Mucosa of descending colon (tissue), 3 donors: ENCODE measurements around the gene RBM20. TPM values are rescaled to one million over a fixed set of nuclear protein-coding genes. Genes with fewer than 3 reads are reported as not detected.
"Not testable (repeated sequence)": the region's sequence is repeated elsewhere in the genome, so short reads cannot be mapped to it uniquely, and the experiment has no call there.

ENCODE experiments used
- ATAC-seq: fragments of 200-7000 bp; cut with Tn5 transposase; one replicate; pipeline ENCODE4 v1.9.1; 2020; ENCODE audit warnings: mild to moderate bottlenecking, moderate library complexity
- DNase-seq, 3 donors: peaks; one replicate each; pipeline ENCODE4 v3.0.0-alpha.2; 2020
- H3K36me3 ChIP-seq: fragments of 200-600 bp; one replicate; pipeline ENCODE4 v1.8.0; 2021; ENCODE audit warnings: low read depth, mild to moderate bottlenecking
- H3K4me1 ChIP-seq: fragments of 200-600 bp; one replicate; pipeline ENCODE4 v1.8.0; 2021; ENCODE audit warnings: low read depth, mild to moderate bottlenecking
- H3K4me3 ChIP-seq: fragments of 200-600 bp; one replicate; pipeline ENCODE4 v1.8.0; 2021; ENCODE audit warnings: mild to moderate bottlenecking
- H3K9me3 ChIP-seq: fragments of 200-600 bp; one replicate; pipeline ENCODE4 v1.8.0; 2021; ENCODE audit warnings: mild to moderate bottlenecking
- CTCF ChIP-seq: fragments of 200-600 bp; IDR thresholded peaks from one replicate; pipeline ENCODE4 v1.8.0; 2022; ENCODE audit warnings: antibody characterized with exemption, mild to moderate bottlenecking
- intact Hi-C, 2 donors: fragments of 100-400 bp; cut with DNase I in 1 of 2; cut with micrococcal nuclease in 1 of 2; formaldehyde crosslinking; loops; one replicate each; pipeline versions ENCODE4 v1.11.0 to v1.11.1; 2022; cut with DNase I, micrococcal nuclease
- total RNA-seq, 3 donors: library from RNA; stranded (reverse); fragmentation: NEBNext Ultra II Directional in 2 of 3; extraction: Animal tissue kit (Norgen Biotek cat#: 25700) in 2 of 3; gene quantifications; one replicate each; pipeline versions ENCODE4 v1.2.1 to v1.2.4, GENCODE V29; 2021 to 2023
- donor health status: DM: no; HTN: no; CAD: no; lungs with moderate emphysema.
- donor health status: DM: no; HTN: no; CAD: no.
- donor health status: DM: no; HTN: yes; CAD: no.

The RBM20 gene
- total RNA-seq, 3 donors from 2014 or later = 0.46 to 9.7 (median 2.0) TPM

- ATAC-seq (no peak), DNase-seq (no peak)
- no peak for TF ChIP-seq CTCF
- intact Hi-C loops = no loop called here
- Histone ChIP-seq H3K9me3 (no peaks in the 10 kb centered on the region), H3K4me1 (no peaks in the 10 kb centered on the region), H3K4me3 (no peak overlapping the region), H3K36me3 (no peaks in the 10 kb centered on the region)
These were observed 57.5 kb downstream of the RBM20 start for GRCh38 chr10:110701617-110701971.

- intact Hi-C loops = no loop called here
- Histone ChIP-seq H3K9me3 (no peaks in the 10 kb centered on the region), H3K4me1 (no peaks in the 10 kb centered on the region), H3K4me3 (no peak overlapping the region), H3K36me3 (no peaks in the 10 kb centered on the region)
- TF ChIP-seq CTCF = no peak
- no peak for ATAC-seq
- DNase-seq = no peak
These were observed 59.9 kb downstream of the RBM20 start for GRCh38 chr10:110704070-110704469.

- TF ChIP-seq CTCF = no peak
- H3K36me3 ChIP-seq = no peaks in the 10 kb centered on the region
- no peak for ATAC-seq
- intact Hi-C loops = no loop called here
- no peaks in the 10 kb centered on the region for H3K4me1 ChIP-seq
- no peak overlapping the region for H3K4me3 ChIP-seq
- no peak for DNase-seq
- H3K9me3 ChIP-seq = no peaks in the 10 kb centered on the region
These were observed 60.9 kb downstream of the RBM20 start for GRCh38 chr10:110704906-110705476.

GRCh38 chr10:110705596-110705995 is 61.5 kb downstream of the RBM20 start:
- DNase-seq, H3K4me1 ChIP-seq, H3K36me3 ChIP-seq, H3K9me3 ChIP-seq, intact Hi-C loops, ATAC-seq, H3K4me3 ChIP-seq: not testable (repeated sequence)

- ATAC-seq = no peak
- Histone ChIP-seq H3K36me3 (no peaks in the 10 kb centered on the region), H3K9me3 (no peaks in the 10 kb centered on the region), H3K4me1 (no peaks in the 10 kb centered on the region), H3K4me3 (no peak overlapping the region)
- TF ChIP-seq CTCF = no peak
- intact Hi-C loops = no loop called here
- DNase-seq = no peak
These were observed 62.6 kb downstream of the RBM20 start for GRCh38 chr10:110706690-110707098.

- no peak for ATAC-seq
- no peak overlapping the region for H3K4me3 ChIP-seq
- no peak for TF ChIP-seq CTCF
- no peaks in the 10 kb centered on the region for H3K4me1 ChIP-seq
- no peak for DNase-seq
- intact Hi-C loops = no loop called here
- no peaks in the 10 kb centered on the region for H3K36me3 ChIP-seq
- H3K9me3 ChIP-seq = no peaks in the 10 kb centered on the region
These were observed 64.8 kb downstream of the RBM20 start for GRCh38 chr10:110708776-110709443.
